PFSK-1 (cell line): ENCODE measurements around the gene KCP.

Source experiments
- FOXP2 ChIP-seq: optimal IDR thresholded peaks from 2 replicates; pipeline ENCODE3; 2011; ENCODE audit warnings: borderline replicate concordance, control low read depth, inconsistent platforms; ENCODE audit not compliant: insufficient read depth; ENCODE audit errors: extremely low read length, extremely low read depth
- POLR2AphosphoS5 ChIP-seq: IDR thresholded peaks from 2 replicates; pipeline ENCODE4 v1.6.1; 2012; ENCODE audit warnings: low read depth, mild to moderate bottlenecking, control low read depth, low read length, moderate library complexity
- REST ChIP-seq, 2 experiments: IDR thresholded peaks; 2 replicates each; pipeline versions ENCODE4 v1.6.1 to v1.8.0; 2011 to 2012; ENCODE audit warnings: low read depth in 2 of 2, low read length in 2 of 2, control low read depth in 1 of 2, inconsistent platforms in 1 of 2, mild to moderate bottlenecking in 1 of 2, moderate library complexity in 1 of 2; ENCODE audit not compliant: insufficient read depth in 1 of 2
- SIN3A ChIP-seq: IDR thresholded peaks from 2 replicates; pipeline ENCODE4 v1.6.1; 2012; ENCODE audit warnings: mild to moderate bottlenecking, low read length, moderate library complexity, borderline replicate concordance; ENCODE audit not compliant: insufficient read depth

GRCh38 chr7:128917122-128917521 lies 6.6 kb upstream of the KCP start:
- no peak for TF ChIP-seq SIN3A
- no peak for TF ChIP-seq POLR2AphosphoS5
- no peak for TF ChIP-seq FOXP2
- TF ChIP-seq REST (IDR thresholded peaks at IDR 0.05; ENCODE audit: insufficient read depth in 1 of 2, low read depth in 2 of 2, low read length in 2 of 2): no peak
